Endothelial cell of umbilical vein (primary cell): ENCODE measurements around the gene TRIM13. TPM values are rescaled to one million over a fixed set of nuclear protein-coding genes. Genes with fewer than 3 reads are reported as not detected.

Experiments used
- BruUV-seq: library from RNA; stranded (reverse); fragments of 400-500 nt; replicated peaks from 2 replicates; lab custom pipeline; 2021; lab: Mats Ljungman, UMichigan
- CTCF ChIA-PET: fragments of 300-600, 350-600 bp; sonication (Branson Sonifier 250); formaldehyde crosslinking; loops from one replicate; lab custom pipeline; 2021; ENCODE audit warnings: antibody characterized with exemption, inconsistent platforms; lab: Charles Lee
- POLR2A ChIA-PET: fragments of 300-600, 350-600 bp; sonication (Branson Sonifier 250); formaldehyde crosslinking; loops from one replicate; lab custom pipeline; 2021; ENCODE audit warnings: antibody characterized with exemption, inconsistent platforms; lab: Charles Lee
- DNase-seq: peaks from one replicate; pipeline ENCODE4 v3.0.0-alpha.2; 2011; ENCODE audit warnings: low read depth, low spot score
- FAIRE-seq: peaks from 2 replicates; lab custom pipeline; 2011; peaks lifted over from hg19 to GRCh38; lab: Jason Lieb, UNC
- H2AFZ ChIP-seq: 2 replicates; pipeline ENCODE4 v1.6.0; 2012; ENCODE audit warnings: low read depth, low read length, control low read depth, inconsistent platforms
- H3K27ac ChIP-seq: 2 replicates; pipeline ENCODE4 v1.5.1; 2011; ENCODE audit warnings: low read depth, mild to moderate bottlenecking, control low read depth, low read length, moderate library complexity; ENCODE audit not compliant: insufficient read depth
- H3K27me3 ChIP-seq, 2 experiments: 2 replicates each; pipeline versions ENCODE4 v1.6.0 to v1.6.1; 2011; ENCODE audit warnings: low read length in 2 of 2, mixed read lengths in 1 of 2; ENCODE audit not compliant: control insufficient read depth in 2 of 2, insufficient read depth in 2 of 2
- H3K36me3 ChIP-seq, 2 experiments: 2 replicates in 1 of 2; 3 replicates in 1 of 2; pipeline ENCODE4 v1.5.1; 2011; ENCODE audit warnings: low read length in 2 of 2, mild to moderate bottlenecking in 1 of 2, moderate library complexity in 1 of 2; ENCODE audit not compliant: control insufficient read depth in 2 of 2, insufficient read depth in 2 of 2; ENCODE audit errors: extremely low read depth in 1 of 2
- H3K4me1 ChIP-seq: 3 replicates; pipeline ENCODE4 v1.5.1; 2011; ENCODE audit warnings: mild to moderate bottlenecking, low read length; ENCODE audit not compliant: control insufficient read depth, insufficient read depth; ENCODE audit errors: extremely low read depth
- H3K4me2 ChIP-seq: 2 replicates; pipeline ENCODE4 v1.6.1; 2011; ENCODE audit warnings: low read length, control low read depth, mixed read lengths; ENCODE audit not compliant: insufficient read depth
- H3K4me3 ChIP-seq, 3 experiments: fragments of 200-600 bp in 1 of 3; sonication (generic), shearing (Covaris generic) in 1 of 3; replicated peaks in 1 of 3; 2 replicates each; pipeline ENCODE4 v1.5.1; 2011 to 2016; ENCODE audit warnings: control low read depth in 3 of 3, low read length in 3 of 3, mild to moderate bottlenecking in 2 of 3, inconsistent platforms in 1 of 3, low read depth in 1 of 3, moderate library complexity in 1 of 3; ENCODE audit not compliant: insufficient read depth in 1 of 3
- H3K79me2 ChIP-seq: 2 replicates; pipeline ENCODE4 v1.6.0; 2012; ENCODE audit warnings: low read length, inconsistent platforms; ENCODE audit not compliant: control insufficient read depth, insufficient read depth
- H3K9ac ChIP-seq: replicated peaks from 2 replicates; pipeline ENCODE3; 2011; ENCODE audit warnings: low read length, control low read depth; ENCODE audit not compliant: insufficient read depth; ENCODE audit errors: extremely low read depth
- H3K9me1 ChIP-seq: replicated peaks from 3 replicates; pipeline ENCODE4 v1.6.0; 2011; ENCODE audit warnings: mild to moderate bottlenecking, low read length; ENCODE audit not compliant: control insufficient read depth, insufficient read depth; ENCODE audit errors: extremely low read depth
- H3K9me3 ChIP-seq: replicated peaks from 2 replicates; pipeline ENCODE4 v1.5.1; 2012; ENCODE audit warnings: low read length, inconsistent platforms; ENCODE audit not compliant: control insufficient read depth, insufficient read depth
- H4K20me1 ChIP-seq: replicated peaks from 2 replicates; pipeline ENCODE3; 2011; ENCODE audit warnings: mild to moderate bottlenecking, low read length; ENCODE audit not compliant: control insufficient read depth, insufficient read depth; ENCODE audit errors: extremely low read depth
- EZH2 ChIP-seq: IDR thresholded peaks from 2 replicates; pipeline ENCODE4 v1.6.1; 2012; ENCODE audit warnings: borderline replicate concordance, low read depth, mild to moderate bottlenecking, moderate library complexity, low read length, inconsistent platforms; ENCODE audit not compliant: severe bottlenecking
- FOS ChIP-seq: IDR thresholded peaks from 2 replicates; pipeline ENCODE4 v1.6.1; 2011; ENCODE audit warnings: mild to moderate bottlenecking, low read length, moderate library complexity, borderline replicate concordance; ENCODE audit not compliant: insufficient read depth
- GATA2 ChIP-seq: IDR thresholded peaks from 2 replicates; pipeline ENCODE4 v1.7.0; 2011; ENCODE audit warnings: low read depth, mild to moderate bottlenecking, moderate library complexity, mixed read lengths, low read length; ENCODE audit not compliant: insufficient read length, insufficient read depth
- JUN ChIP-seq: IDR thresholded peaks from 2 replicates; pipeline ENCODE4 v1.6.1; 2011; ENCODE audit warnings: borderline replicate concordance, low read depth; ENCODE audit not compliant: insufficient read length, insufficient read depth
- MYC ChIP-seq: IDR thresholded peaks from one replicate; pipeline ENCODE4 v1.6.1; 2011; ENCODE audit warnings: mild to moderate bottlenecking, low read depth, low read length
- POLR2A ChIP-seq: IDR thresholded peaks from 2 replicates; pipeline ENCODE4 v1.6.1; 2012; ENCODE audit warnings: low read depth, mild to moderate bottlenecking, control low read depth, low read length
- POLR2AphosphoS5 ChIP-seq: IDR thresholded peaks from 2 replicates; pipeline ENCODE4 v1.6.1; 2012; ENCODE audit warnings: low read depth, mild to moderate bottlenecking, control low read depth, low read length, moderate library complexity; ENCODE audit not compliant: insufficient read depth
- dilution Hi-C: fragments of 300-500 bp; cut with MboI; formaldehyde crosslinking; loops from one replicate; pipeline ENCODE4 v1.15.0; 2019; ENCODE audit warnings: low sequenced_read_pairs; ENCODE audit not compliant: extremely low pct_ligation_motif_present
- intact Hi-C: fragments of 100-400 bp; cut with micrococcal nuclease; formaldehyde crosslinking; loops from one replicate; pipeline ENCODE4 v1.10.0; 2022
- polyA plus RNA-seq, 4 experiments: library from polyadenylated mRNA; depleted of rRNA in 3 of 4; stranded (reverse) in 3 of 4; unstranded in 1 of 4; fragments of >200 nt; gene quantifications; 2 replicates each; pipeline versions ENCODE4 v1.2.1 to v1.2.3, GENCODE V29; 2011 to 2012; ENCODE audit warnings: missing spikeins in 1 of 4
- total RNA-seq: library from RNA; stranded (reverse); gene quantifications from 2 replicates; pipeline ENCODE4 v1.2.3, GENCODE V29; 2021
- TF ChIP-seq, protein P1 (sequence below): IDR thresholded peaks from 2 replicates; pipeline ENCODE4 v1.6.1; 2011; ENCODE audit not compliant: insufficient read depth, insufficient read length
- TF ChIP-seq, protein P2 (sequence below), 2 donors: IDR thresholded peaks; 1 replicate in 1 of 2; 2 replicates in 1 of 2; pipeline ENCODE4 v1.5.1; 2011; ENCODE audit warnings: low read length in 2 of 2, mild to moderate bottlenecking in 2 of 2, moderate library complexity in 2 of 2, control low read depth in 1 of 2, inconsistent platforms in 1 of 2, low read depth in 1 of 2; ENCODE audit not compliant: insufficient read depth in 1 of 2; ENCODE audit errors: extremely low read depth in 1 of 2

Gene TRIM13
- total and polyA plus RNA-seq, 2 donors (not counting 3 experiments of a cell fraction or from before 2014, with no cell fraction given), result 12.5 to 28.2 TPM

DNA sequence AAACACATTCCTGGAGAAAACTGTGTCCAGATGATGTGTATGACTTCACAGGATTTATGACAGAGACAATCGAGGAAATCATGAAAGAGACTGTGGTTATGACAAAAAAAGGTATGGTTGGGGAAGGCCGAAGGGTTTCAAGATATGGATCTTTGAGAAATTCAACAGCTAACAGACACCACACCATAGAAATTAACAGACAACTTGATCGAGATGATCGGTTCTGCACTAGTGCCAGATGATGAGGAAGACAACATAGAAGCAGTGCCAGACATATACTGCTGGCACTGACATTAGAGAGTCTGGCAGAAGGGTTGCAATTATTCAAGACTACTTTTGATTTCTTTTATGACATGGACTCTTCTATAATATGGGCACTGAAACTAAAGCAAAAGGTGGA lies 55.6 kb downstream of the TRIM13 start:
- intact Hi-C loops, result no loop called here
- no peak for FAIRE-seq

DNA sequence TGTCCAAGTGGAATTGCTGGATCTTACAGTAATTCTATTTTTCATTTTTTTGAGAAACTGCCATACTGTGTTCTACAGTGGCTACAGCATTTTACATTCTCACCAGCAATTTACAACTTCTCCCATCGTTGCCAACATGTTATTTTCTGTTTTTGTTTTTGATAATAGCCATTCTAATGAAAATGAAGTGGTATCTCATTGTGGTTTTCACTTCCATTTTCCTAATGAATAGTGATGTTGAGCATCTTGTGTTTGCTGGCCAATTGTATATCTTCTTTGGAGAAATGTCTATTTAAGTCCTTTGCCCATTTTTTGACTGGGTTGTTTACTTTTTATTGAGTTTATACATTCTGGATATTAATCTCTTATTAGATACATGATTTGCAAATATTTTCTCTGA lies 57.0 kb downstream of the TRIM13 start:
- DNase-seq, result no peak
- no peaks in the 10 kb centered on the region for H3K4me1 ChIP-seq
- no peaks in the 10 kb centered on the region for H3K36me3 ChIP-seq
- ChIA-PET POLR2A (no interaction called here), CTCF (no interaction called here)
- dilution Hi-C loops (no loop called here), intact Hi-C loops (no loop called here)
- H3K27ac ChIP-seq, result no peak overlapping the region
- peaks cover 76% of the 10 kb centered on the region for H3K79me2 ChIP-seq
- no peaks in the 10 kb centered on the region for H3K9me1 ChIP-seq
- H3K27me3 ChIP-seq, result no peaks in the 10 kb centered on the region
- H3K9me3 ChIP-seq, result no peaks in the 10 kb centered on the region
- no peak overlapping the region for H2AFZ ChIP-seq
- FAIRE-seq, result no peak
- TF ChIP-seq JUN (no peak), GATA2 (no peak), EZH2 (no peak), MYC (no peak), POLR2AphosphoS5 (no peak), POLR2A (no peak), FOS (no peak)
- TF ChIP-seq, protein P1, sequence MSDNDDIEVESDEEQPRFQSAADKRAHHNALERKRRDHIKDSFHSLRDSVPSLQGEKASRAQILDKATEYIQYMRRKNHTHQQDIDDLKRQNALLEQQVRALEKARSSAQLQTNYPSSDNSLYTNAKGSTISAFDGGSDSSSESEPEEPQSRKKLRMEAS, result no peak
- TF ChIP-seq, protein P2, sequence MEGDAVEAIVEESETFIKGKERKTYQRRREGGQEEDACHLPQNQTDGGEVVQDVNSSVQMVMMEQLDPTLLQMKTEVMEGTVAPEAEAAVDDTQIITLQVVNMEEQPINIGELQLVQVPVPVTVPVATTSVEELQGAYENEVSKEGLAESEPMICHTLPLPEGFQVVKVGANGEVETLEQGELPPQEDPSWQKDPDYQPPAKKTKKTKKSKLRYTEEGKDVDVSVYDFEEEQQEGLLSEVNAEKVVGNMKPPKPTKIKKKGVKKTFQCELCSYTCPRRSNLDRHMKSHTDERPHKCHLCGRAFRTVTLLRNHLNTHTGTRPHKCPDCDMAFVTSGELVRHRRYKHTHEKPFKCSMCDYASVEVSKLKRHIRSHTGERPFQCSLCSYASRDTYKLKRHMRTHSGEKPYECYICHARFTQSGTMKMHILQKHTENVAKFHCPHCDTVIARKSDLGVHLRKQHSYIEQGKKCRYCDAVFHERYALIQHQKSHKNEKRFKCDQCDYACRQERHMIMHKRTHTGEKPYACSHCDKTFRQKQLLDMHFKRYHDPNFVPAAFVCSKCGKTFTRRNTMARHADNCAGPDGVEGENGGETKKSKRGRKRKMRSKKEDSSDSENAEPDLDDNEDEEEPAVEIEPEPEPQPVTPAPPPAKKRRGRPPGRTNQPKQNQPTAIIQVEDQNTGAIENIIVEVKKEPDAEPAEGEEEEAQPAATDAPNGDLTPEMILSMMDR (IDR thresholded peaks at IDR 0.05; ENCODE audit: extremely low read depth in 1 of 2, insufficient read depth in 1 of 2, low read depth in 1 of 2, low read length in 2 of 2), result no peak
- H3K4me3 ChIP-seq, result no peak overlapping the region
- no peak overlapping the region for H3K9ac ChIP-seq
- BruUV-seq, result no TSS peak
- H4K20me1 ChIP-seq, result no peaks in the 10 kb centered on the region
- no peak overlapping the region for H3K4me2 ChIP-seq

More for the DNA sequence above, 55.6 kb downstream of the TRIM13 start:
- Histone ChIP-seq H3K9ac (no peak overlapping the region), H3K9me3 (no peaks in the 10 kb centered on the region), H2AFZ (no peak overlapping the region), H3K4me2 (no peak overlapping the region), H3K27me3 (no peaks in the 10 kb centered on the region), H3K9me1 (no peaks in the 10 kb centered on the region), H3K27ac (no peak overlapping the region), H3K4me1 (no peaks in the 10 kb centered on the region), H3K36me3 (no peaks in the 10 kb centered on the region), H4K20me1 (no peaks in the 10 kb centered on the region), H3K79me2 (peaks cover 68% of the 10 kb centered on the region), H3K4me3 (no peak overlapping the region)
- dilution Hi-C loops, result no loop called here
- ChIA-PET CTCF (no interaction called here), POLR2A (no interaction called here)
- TF ChIP-seq, protein P2 (IDR thresholded peaks at IDR 0.05; ENCODE audit: extremely low read depth in 1 of 2, insufficient read depth in 1 of 2, low read depth in 1 of 2, low read length in 2 of 2), result no peak
- TF ChIP-seq FOS, result no peak
- BruUV-seq, result no TSS peak
- DNase-seq, result no peak
